ENCODE results near the gene ZNF385A.
"Not testable (repeated sequence)": the region's sequence is repeated elsewhere in the genome, so short reads cannot be mapped to it uniquely, and the experiment has no call there.

ZNF385A gene

GRCh38 chr12:54372113-54372806, 12.3 kb downstream of the ZNF385A start:
- DNase-seq = no peak

GRCh38 chr12:54371328-54372112, 13.0 kb downstream of the ZNF385A start:
- no peak for DNase-seq

GRCh38 chr12:54370171-54370730, 14.3 kb downstream of the ZNF385A start:
- DNase-seq = peak; percentile 81

GRCh38 chr12:54369597-54370131, 14.9 kb downstream of the ZNF385A start:
- DNase-seq = no peak

GRCh38 chr12:54368709-54369596, 15.6 kb downstream of the ZNF385A start:
- DNase-seq = peak; percentile 85

GRCh38 chr12:54368025-54368708, 16.4 kb downstream of the ZNF385A start:
- no peak for DNase-seq

GRCh38 chr12:54364413-54364812, 20.1 kb downstream of the ZNF385A start, which contains the start of gene GPR84:
TSS of gene GPR84 (minus strand) at chr12:54364486. CDS start at chr12:54363851, 635 bp downstream.
- no peak for DNase-seq

- DNase-seq = no peak
Observed at GRCh38 chr12:54363618-54364017, 20.9 kb downstream of the ZNF385A start.

GRCh38 chr12:54363047-54363446, 21.5 kb downstream of the ZNF385A start:
- no peak for DNase-seq

GRCh38 chr12:54360717-54361456, 23.6 kb downstream of the ZNF385A start:
- peak; percentile 81 for DNase-seq

- DNase-seq = no peak
Observed at GRCh38 chr12:54359762-54360351, 24.7 kb downstream of the ZNF385A start.

- DNase-seq = peak; percentile 100
Observed at GRCh38 chr12:54358945-54359761, 25.4 kb downstream of the ZNF385A start.

GRCh38 chr12:54358191-54358944, 26.2 kb downstream of the ZNF385A start:
- peak; percentile 50 for DNase-seq

GRCh38 chr12:54357506-54358190, 26.9 kb downstream of the ZNF385A start:
- no peak for DNase-seq

- DNase-seq = peak; percentile 36
Observed at GRCh38 chr12:54356951-54357356, 27.6 kb downstream of the ZNF385A start.

GRCh38 chr12:54356228-54356627, 28.3 kb downstream of the ZNF385A start:
- no peak for DNase-seq

GRCh38 chr12:54355104-54355815, 29.3 kb downstream of the ZNF385A start:
- no peak for DNase-seq

- not testable (repeated sequence) for DNase-seq
Observed at GRCh38 chr12:54354271-54354670, 30.3 kb downstream of the ZNF385A start.
